Spleen (tissue), 11 donors: ENCODE measurements around the gene SYNDIG1. TPM values are rescaled to one million over a fixed set of nuclear protein-coding genes. Genes with fewer than 3 reads are reported as not detected.

Experiments used
- DNase-seq: peaks from one replicate; pipeline ENCODE4 v3.0.0-alpha.2; 2020
- H3K27ac ChIP-seq, 8 donors: fragments of 200-600 bp; sonication (generic) in 7 of 8; 1 replicate in 4 of 8; 2 replicates in 4 of 8; pipeline versions ENCODE4 v1.5.0 to v1.8.0; 2016 to 2021; ENCODE audit warnings: inconsistent platforms in 4 of 8, mild to moderate bottlenecking in 4 of 8, moderate library complexity in 1 of 8
- H3K27me3 ChIP-seq, 7 donors: fragments of 200-600 bp; sonication (generic) in 6 of 7; replicated peaks in 1 of 7; 1 replicate in 4 of 7; 2 replicates in 3 of 7; pipeline versions ENCODE4 v1.5.0 to v1.8.0; 2016 to 2021; ENCODE audit warnings: inconsistent platforms in 3 of 7, mild to moderate bottlenecking in 1 of 7
- H3K36me3 ChIP-seq, 6 donors: fragments of 200-600 bp; sonication (generic) in 5 of 6; 1 replicate in 4 of 6; 2 replicates in 2 of 6; pipeline versions ENCODE4 v1.5.0 to v1.8.0; 2016 to 2021; ENCODE audit warnings: inconsistent platforms in 2 of 6
- H3K4me1 ChIP-seq, 6 donors: fragments of 200-600 bp; sonication (generic) in 5 of 6; 1 replicate in 3 of 6; 2 replicates in 3 of 6; pipeline versions ENCODE4 v1.5.0 to v1.8.0; 2016 to 2021; ENCODE audit warnings: inconsistent platforms in 3 of 6
- H3K4me3 ChIP-seq, 8 donors: fragments of 200-600 bp; sonication (generic) in 7 of 8; 1 replicate in 4 of 8; 2 replicates in 4 of 8; pipeline versions ENCODE4 v1.5.0 to v1.8.0; 2016 to 2021; ENCODE audit warnings: inconsistent platforms in 4 of 8, mild to moderate bottlenecking in 4 of 8, moderate library complexity in 2 of 8
- H3K9me3 ChIP-seq, 8 donors: fragments of 200-600 bp; sonication (generic) in 7 of 8; 1 replicate in 4 of 8; 2 replicates in 4 of 8; pipeline versions ENCODE4 v1.5.0 to v1.8.0; 2016 to 2021; ENCODE audit warnings: inconsistent platforms in 4 of 8
- POLR2A ChIP-seq, 3 donors: fragments of 450-650 bp; IDR thresholded peaks; one replicate each; pipeline ENCODE4 v1.5.1; 2017; ENCODE audit warnings: antibody characterized with exemption in 3 of 3, mild to moderate bottlenecking in 1 of 3
- POLR2AphosphoS5 ChIP-seq, 3 donors: sonication (generic); formaldehyde crosslinking; IDR thresholded peaks; one replicate each; pipeline ENCODE4 v1.5.1; 2017; ENCODE audit warnings: antibody characterized with exemption in 3 of 3
- WGBS, 5 donors: extraction: QIAGEN DNeasy Blood & Tissue Kit in 3 of 5; methylation state at CpG; one replicate each; pipeline versions ENCODE4 v1.1.5 to v1.1.7; 2013 to 2018; 5-methylcytosine and 5-hydroxymethylcytosine counted together
- intact Hi-C: fragments of 100-400 bp; cut with DNase I; formaldehyde crosslinking; loops from one replicate; pipeline ENCODE4 v1.15.0; 2023; ENCODE audit warnings: low total_unique reads
- polyA plus RNA-seq, 3 donors: library from polyadenylated mRNA; stranded (reverse); fragments of 200-250 nt; gene quantifications; one replicate each; pipeline ENCODE4 v1.2.1, GENCODE V29; 2013
- total RNA-seq, 7 donors: library from RNA; depleted of rRNA in 3 of 7; stranded (reverse); fragments of >200 nt in 3 of 7; fragmentation: NEBNext Ultra II Directional in 4 of 7; extraction: Animal tissue kit (Norgen Biotek cat#: 25700) in 4 of 7; gene quantifications; one replicate each; pipeline versions ENCODE4 v1.1.0 to v1.2.1, GENCODE V29; 2016 to 2021
- TF ChIP-seq, protein P1 (sequence below), 11 experiments: fragments of 200-600 bp in 7 of 11; fragments of 450-650 bp in 4 of 11; sonication (generic) in 4 of 11; IDR thresholded peaks in 8 of 11; conservative IDR thresholded peaks in 3 of 11; 1 replicate in 7 of 11; 2 replicates in 4 of 11; pipeline versions ENCODE4 v1.4.0 to v1.8.0; 2016 to 2021; ENCODE audit warnings: antibody characterized with exemption in 11 of 11, inconsistent platforms in 4 of 11, mild to moderate bottlenecking in 1 of 11
- donor health status: healthy with polysubstance abuse.
- donor health status: DM: no; HTN: no; CAD: no; lungs with moderate emphysema.
- donor health status: DM: no; HTN: no; CAD: no.
- donor health status: Bipolar disorder and iron deficiency.
- donor health status: healthy.
- donor health status: DM: no; HTN: no; CAD: no.
- donor health status: DM: yes; HTN: yes; CAD: no.

Gene SYNDIG1
- total and polyA plus RNA-seq, 10 donors: 0.70 to 3.5 (median 1.3) TPM

DNA sequence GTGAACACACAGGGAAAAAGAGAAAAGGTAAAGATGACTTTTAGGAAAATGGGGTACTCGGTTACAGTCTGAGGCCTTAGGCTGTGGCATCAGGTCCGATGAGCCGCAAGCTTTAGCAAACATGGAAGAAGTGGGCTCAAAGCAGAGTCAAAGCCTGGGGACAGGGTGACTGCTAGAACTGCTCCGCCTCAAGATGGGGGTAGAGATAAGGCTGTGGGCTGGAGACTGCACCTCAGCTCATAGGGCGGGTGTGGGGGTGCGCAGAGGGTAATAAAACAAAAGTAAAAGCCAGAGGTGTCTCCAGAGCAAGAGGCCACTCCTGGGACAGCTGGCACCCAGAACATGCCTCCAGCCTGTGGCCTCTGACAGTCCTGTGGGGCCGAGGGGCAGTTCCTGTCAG lies 21.3 kb upstream of the SYNDIG1 start:
- no peak overlapping the region for H3K4me3 ChIP-seq
- intact Hi-C loops: no loop called here
- H3K36me3 ChIP-seq: no peaks in the 10 kb centered on the region
- 77 to 91% (median 85%) methylated on average over 7 of the region's 7 CpGs for WGBS, 5 donors
- peaks cover 0 to 26% (median 0%) of the 10 kb centered on the region in 7 donors for H3K27me3 ChIP-seq
- TF ChIP-seq POLR2AphosphoS5 (IDR thresholded peaks at IDR 0.05) (no peak), POLR2A (IDR thresholded peaks at IDR 0.05) (no peak)
- TF ChIP-seq, protein P1, sequence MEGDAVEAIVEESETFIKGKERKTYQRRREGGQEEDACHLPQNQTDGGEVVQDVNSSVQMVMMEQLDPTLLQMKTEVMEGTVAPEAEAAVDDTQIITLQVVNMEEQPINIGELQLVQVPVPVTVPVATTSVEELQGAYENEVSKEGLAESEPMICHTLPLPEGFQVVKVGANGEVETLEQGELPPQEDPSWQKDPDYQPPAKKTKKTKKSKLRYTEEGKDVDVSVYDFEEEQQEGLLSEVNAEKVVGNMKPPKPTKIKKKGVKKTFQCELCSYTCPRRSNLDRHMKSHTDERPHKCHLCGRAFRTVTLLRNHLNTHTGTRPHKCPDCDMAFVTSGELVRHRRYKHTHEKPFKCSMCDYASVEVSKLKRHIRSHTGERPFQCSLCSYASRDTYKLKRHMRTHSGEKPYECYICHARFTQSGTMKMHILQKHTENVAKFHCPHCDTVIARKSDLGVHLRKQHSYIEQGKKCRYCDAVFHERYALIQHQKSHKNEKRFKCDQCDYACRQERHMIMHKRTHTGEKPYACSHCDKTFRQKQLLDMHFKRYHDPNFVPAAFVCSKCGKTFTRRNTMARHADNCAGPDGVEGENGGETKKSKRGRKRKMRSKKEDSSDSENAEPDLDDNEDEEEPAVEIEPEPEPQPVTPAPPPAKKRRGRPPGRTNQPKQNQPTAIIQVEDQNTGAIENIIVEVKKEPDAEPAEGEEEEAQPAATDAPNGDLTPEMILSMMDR (IDR thresholded peaks at IDR 0.05 in 8 of 11, conservative IDR thresholded peaks at IDR 0.05 in 3 of 11): no peak
- H3K9me3 ChIP-seq: no peaks in the 10 kb centered on the region
- DNase-seq: no peak
- H3K4me1 ChIP-seq: no peaks in the 10 kb centered on the region
- no peak overlapping the region for H3K27ac ChIP-seq

- H3K4me3 ChIP-seq: no peak overlapping the region
- 68 to 90% (median 84%) methylated on average over 9 of the region's 9 CpGs for WGBS, 5 donors
These were observed 20.3 kb upstream of the SYNDIG1 start for GRCh38 chr20:24449026-24449720.

GRCh38 chr20:24450177-24450576 lies 19.3 kb upstream of the SYNDIG1 start:
- Histone ChIP-seq H3K4me3 (no peak overlapping the region), H3K36me3 (no peaks in the 10 kb centered on the region), H3K4me1 (no peaks in the 10 kb centered on the region), H3K9me3 (no peaks in the 10 kb centered on the region), H3K27me3 (peaks cover 0 to 22% (median 0%) of the 10 kb centered on the region in 7 donors), H3K27ac (no peak overlapping the region)
- no peak for DNase-seq
- intact Hi-C loops: no loop called here
- TF ChIP-seq, protein P1 (IDR thresholded peaks at IDR 0.05 in 8 of 11, conservative IDR thresholded peaks at IDR 0.05 in 3 of 11): no peak
- no peak for TF ChIP-seq POLR2A (IDR thresholded peaks at IDR 0.05)
- no peak for TF ChIP-seq POLR2AphosphoS5 (IDR thresholded peaks at IDR 0.05)
- WGBS, 5 donors: 86 to 93% (median 90%) methylated on average over 2 of the region's 2 CpGs

More at GRCh38 chr20:24449026-24449720, 20.3 kb upstream of the SYNDIG1 start:
- H3K9me3 ChIP-seq: no peaks in the 10 kb centered on the region
- H3K27me3 ChIP-seq: peaks cover 0 to 27% (median 0%) of the 10 kb centered on the region in 7 donors
- TF ChIP-seq POLR2AphosphoS5 (IDR thresholded peaks at IDR 0.05) (no peak), POLR2A (IDR thresholded peaks at IDR 0.05) (no peak)
- TF ChIP-seq, protein P1 (IDR thresholded peaks at IDR 0.05 in 8 of 11, conservative IDR thresholded peaks at IDR 0.05 in 3 of 11): no peak
- no peaks in the 10 kb centered on the region for H3K4me1 ChIP-seq
- intact Hi-C loops: no loop called here
- H3K27ac ChIP-seq: no peak overlapping the region
- no peak for DNase-seq
- H3K36me3 ChIP-seq: no peaks in the 10 kb centered on the region

- Histone ChIP-seq H3K36me3 (no peaks in the 10 kb centered on the region), H3K27me3 (peaks cover 0 to 16% (median 0%) of the 10 kb centered on the region in 7 donors), H3K9me3 (no peaks in the 10 kb centered on the region), H3K4me1 (no peaks in the 10 kb centered on the region), H3K4me3 (no peak overlapping the region), H3K27ac (no peak overlapping the region)
- WGBS, 5 donors: 78 to 88% (median 80%) methylated on average over 11 of the region's 11 CpGs
- intact Hi-C loops: no loop called here
- TF ChIP-seq POLR2AphosphoS5 (IDR thresholded peaks at IDR 0.05) (no peak), POLR2A (IDR thresholded peaks at IDR 0.05) (no peak)
- TF ChIP-seq, protein P1 (IDR thresholded peaks at IDR 0.05 in 8 of 11, conservative IDR thresholded peaks at IDR 0.05 in 3 of 11): no peak
- DNase-seq: no peak
These were observed 18.6 kb upstream of the SYNDIG1 start for GRCh38 chr20:24450624-24451376.
